HepG2 (cell line): ENCODE data around the gene APOC3. TPM values are rescaled to one million over a fixed set of nuclear protein-coding genes. Genes with fewer than 3 reads are reported as not detected.

Experiments
- CENPT ChIP-seq: sonication (generic); formaldehyde crosslinking; IDR thresholded peaks from 2 replicates; pipeline ENCODE4 v1.8.0; 2022; ENCODE audit warnings: low read depth, mild to moderate bottlenecking, moderate library complexity, missing genetic modification reagents
- FOSL2 ChIP-seq: sonication (generic); formaldehyde crosslinking; IDR thresholded peaks from 2 replicates; pipeline ENCODE4 v1.4.0; 2020; ENCODE audit warnings: missing genetic modification reagents
- HOXD1 ChIP-seq: sonication (generic); formaldehyde crosslinking; IDR thresholded peaks from 2 replicates; pipeline ENCODE4 v1.5.0; 2020; ENCODE audit warnings: missing genetic modification reagents
- MED8 ChIP-seq: sonication (generic); formaldehyde crosslinking; IDR thresholded peaks from 2 replicates; pipeline ENCODE4 v1.8.1; 2023; ENCODE audit warnings: mild to moderate bottlenecking, missing genetic modification reagents; ENCODE audit not compliant: insufficient replicate concordance
- RARA ChIP-seq: IDR thresholded peaks from 2 replicates; pipeline ENCODE4 v1.6.1; 2016; ENCODE audit warnings: missing genetic modification reagents, missing compliant biosample characterization
- SALL2 ChIP-seq: sonication (generic); formaldehyde crosslinking; IDR thresholded peaks from 2 replicates; pipeline ENCODE4 v1.8.1; 2023; ENCODE audit warnings: mild to moderate bottlenecking, missing genetic modification reagents, inconsistent platforms
- ZEB1 ChIP-seq: IDR thresholded peaks from 2 replicates; pipeline ENCODE4 v1.6.1; 2012; ENCODE audit warnings: mild to moderate bottlenecking, low read depth, inconsistent platforms; ENCODE audit not compliant: insufficient replicate concordance
- ZNF180 ChIP-seq: sonication (generic); formaldehyde crosslinking; IDR thresholded peaks from 2 replicates; pipeline ENCODE4 v1.4.0; 2020; ENCODE audit warnings: low read depth, missing genetic modification reagents, borderline replicate concordance
- ZNF230 ChIP-seq: sonication (generic); formaldehyde crosslinking; IDR thresholded peaks from 2 replicates; pipeline ENCODE4 v1.4.0; 2020; ENCODE audit warnings: mild to moderate bottlenecking, missing genetic modification reagents
- ZNF382 ChIP-seq: sonication (generic); formaldehyde crosslinking; IDR thresholded peaks from 2 replicates; pipeline ENCODE4 v1.5.0; 2020; ENCODE audit warnings: missing genetic modification reagents, mild to moderate bottlenecking, borderline replicate concordance
- ZNF790 ChIP-seq: sonication (generic); formaldehyde crosslinking; IDR thresholded peaks from 2 replicates; pipeline ENCODE4 v1.8.0; 2022; ENCODE audit warnings: missing genetic modification reagents, mild to moderate bottlenecking, borderline replicate concordance
- polyA plus RNA-seq, 8 experiments: library from polyadenylated mRNA; depleted of rRNA in 3 of 8; stranded (reverse) in 7 of 8; unstranded in 1 of 8; fragments of >200 nt; fragmentation: Illumina TruSeq in 4 of 8; extraction: Trizol in 4 of 8; gene quantifications; 2 replicates each; pipeline versions ENCODE4 v1.2.1 to v1.2.3, GENCODE V29; 2011 to 2016; ENCODE audit warnings: low read depth in 4 of 8, missing spikeins in 1 of 8, mixed read lengths in 1 of 8; ENCODE audit not compliant: insufficient read depth in 1 of 8
- total RNA-seq, 5 experiments: library from RNA; depleted of rRNA; stranded (reverse); fragments of >200 nt; fragmentation: Illumina TruSeq; extraction: Trizol; gene quantifications; 2 replicates each; pipeline ENCODE4 v1.2.3, GENCODE V29; 2016; ENCODE audit warnings: low read depth in 1 of 5
- TF ChIP-seq, protein P1 (sequence below): IDR thresholded peaks from 2 replicates; pipeline ENCODE4 v1.6.1; 2018; ENCODE audit warnings: missing genetic modification reagents
- TF ChIP-seq, protein P2 (sequence below): sonication (generic); formaldehyde crosslinking; IDR thresholded peaks from 2 replicates; pipeline ENCODE4 v1.5.1; 2020; ENCODE audit warnings: missing genetic modification reagents, mild to moderate bottlenecking, borderline replicate concordance
- TF ChIP-seq, protein P3 (sequence below): sonication (generic); formaldehyde crosslinking; IDR thresholded peaks from 2 replicates; pipeline ENCODE4 v1.8.1; 2023; ENCODE audit warnings: missing genetic modification reagents, inconsistent platforms, borderline replicate concordance
- TF ChIP-seq, protein P4 (sequence below): sonication (generic); formaldehyde crosslinking; IDR thresholded peaks from 2 replicates; pipeline ENCODE4 v1.5.1; 2020; ENCODE audit warnings: mild to moderate bottlenecking, missing genetic modification reagents, moderate library complexity
- TF ChIP-seq, protein P5 (sequence below): sonication (generic); formaldehyde crosslinking; IDR thresholded peaks from 2 replicates; pipeline ENCODE4 v1.8.1; 2022; ENCODE audit warnings: low read depth, mild to moderate bottlenecking, missing genetic modification reagents

The APOC3 gene
- total and polyA plus RNA-seq, 2 of the 13 experiments (the other 11 are each of a cell fraction or from before 2014, with no cell fraction given) = 314 to 687 TPM

DNA sequence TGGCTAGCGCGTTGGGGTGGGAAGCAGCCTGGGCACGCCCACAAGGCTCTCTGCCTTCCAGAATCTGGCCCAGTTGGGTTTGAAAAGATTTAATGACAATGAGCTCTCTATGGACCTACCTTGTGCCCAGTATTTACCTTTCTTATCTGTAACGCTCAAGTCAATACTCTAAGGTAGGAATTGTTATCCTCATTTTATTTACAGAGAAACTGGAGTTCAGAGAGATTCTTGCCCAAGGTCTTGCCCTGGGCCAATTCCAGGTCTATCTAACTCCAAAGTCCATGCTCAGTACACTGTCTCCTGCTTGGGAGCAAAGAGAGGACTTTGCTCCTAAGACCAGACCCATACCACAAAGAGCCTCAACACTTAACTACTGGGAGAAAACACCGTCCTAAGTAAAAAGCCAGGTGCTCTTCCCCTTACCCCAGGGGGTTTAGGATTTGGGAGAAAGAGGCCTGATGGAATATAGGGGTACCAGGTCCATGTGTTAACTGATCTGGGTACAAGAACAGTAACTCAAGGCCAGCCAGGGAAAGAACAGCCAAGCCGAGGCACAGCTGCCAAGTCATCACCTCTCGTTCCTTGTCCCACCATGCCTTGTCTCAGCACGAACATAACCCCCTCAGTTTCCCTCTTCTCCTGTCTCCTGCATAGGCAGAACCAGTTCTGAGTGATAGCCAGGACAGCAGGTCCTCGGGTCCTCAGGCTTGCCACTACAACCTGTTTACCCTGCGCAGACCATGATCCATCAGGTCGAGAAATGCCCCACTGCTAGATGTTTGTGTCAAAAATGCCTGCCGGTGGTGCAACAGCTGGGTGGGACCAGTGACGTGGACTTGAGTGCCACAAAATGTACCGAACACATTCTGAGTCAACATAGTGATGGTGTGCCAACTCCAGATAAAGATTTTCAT, 21.2 kb upstream of the APOC3 start (continued):
- TF ChIP-seq, protein P1, sequence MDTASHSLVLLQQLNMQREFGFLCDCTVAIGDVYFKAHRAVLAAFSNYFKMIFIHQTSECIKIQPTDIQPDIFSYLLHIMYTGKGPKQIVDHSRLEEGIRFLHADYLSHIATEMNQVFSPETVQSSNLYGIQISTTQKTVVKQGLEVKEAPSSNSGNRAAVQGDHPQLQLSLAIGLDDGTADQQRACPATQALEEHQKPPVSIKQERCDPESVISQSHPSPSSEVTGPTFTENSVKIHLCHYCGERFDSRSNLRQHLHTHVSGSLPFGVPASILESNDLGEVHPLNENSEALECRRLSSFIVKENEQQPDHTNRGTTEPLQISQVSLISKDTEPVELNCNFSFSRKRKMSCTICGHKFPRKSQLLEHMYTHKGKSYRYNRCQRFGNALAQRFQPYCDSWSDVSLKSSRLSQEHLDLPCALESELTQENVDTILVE (CRISPR knock-in tag) = peak; percentile 80; the same call in 1 of the 2 replicates
- TF ChIP-seq ZNF180 (CRISPR knock-in tag) = no peak
- TF ChIP-seq HOXD1 (CRISPR knock-in tag) = peak; percentile 68; the same call in 1 of the 2 replicates
- TF ChIP-seq, protein P2, sequence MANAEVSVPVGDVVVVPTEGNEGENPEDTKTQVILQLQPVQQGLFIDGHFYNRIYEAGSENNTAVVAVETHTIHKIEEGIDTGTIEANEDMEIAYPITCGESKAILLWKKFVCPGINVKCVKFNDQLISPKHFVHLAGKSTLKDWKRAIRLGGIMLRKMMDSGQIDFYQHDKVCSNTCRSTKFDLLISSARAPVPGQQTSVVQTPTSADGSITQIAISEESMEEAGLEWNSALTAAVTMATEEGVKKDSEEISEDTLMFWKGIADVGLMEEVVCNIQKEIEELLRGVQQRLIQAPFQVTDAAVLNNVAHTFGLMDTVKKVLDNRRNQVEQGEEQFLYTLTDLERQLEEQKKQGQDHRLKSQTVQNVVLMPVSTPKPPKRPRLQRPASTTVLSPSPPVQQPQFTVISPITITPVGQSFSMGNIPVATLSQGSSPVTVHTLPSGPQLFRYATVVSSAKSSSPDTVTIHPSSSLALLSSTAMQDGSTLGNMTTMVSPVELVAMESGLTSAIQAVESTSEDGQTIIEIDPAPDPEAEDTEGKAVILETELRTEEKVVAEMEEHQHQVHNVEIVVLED (CRISPR knock-in tag) = no peak; the same call in 1 of the 2 replicates
- no peak for TF ChIP-seq CENPT (CRISPR knock-in tag)
- TF ChIP-seq ZNF382 (CRISPR knock-in tag) = no peak
- TF ChIP-seq, protein P3, sequence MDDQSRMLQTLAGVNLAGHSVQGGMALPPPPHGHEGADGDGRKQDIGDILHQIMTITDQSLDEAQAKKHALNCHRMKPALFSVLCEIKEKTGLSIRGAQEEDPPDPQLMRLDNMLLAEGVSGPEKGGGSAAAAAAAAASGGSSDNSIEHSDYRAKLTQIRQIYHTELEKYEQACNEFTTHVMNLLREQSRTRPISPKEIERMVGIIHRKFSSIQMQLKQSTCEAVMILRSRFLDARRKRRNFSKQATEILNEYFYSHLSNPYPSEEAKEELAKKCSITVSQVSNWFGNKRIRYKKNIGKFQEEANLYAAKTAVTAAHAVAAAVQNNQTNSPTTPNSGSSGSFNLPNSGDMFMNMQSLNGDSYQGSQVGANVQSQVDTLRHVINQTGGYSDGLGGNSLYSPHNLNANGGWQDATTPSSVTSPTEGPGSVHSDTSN = no peak
- TF ChIP-seq, protein P4, sequence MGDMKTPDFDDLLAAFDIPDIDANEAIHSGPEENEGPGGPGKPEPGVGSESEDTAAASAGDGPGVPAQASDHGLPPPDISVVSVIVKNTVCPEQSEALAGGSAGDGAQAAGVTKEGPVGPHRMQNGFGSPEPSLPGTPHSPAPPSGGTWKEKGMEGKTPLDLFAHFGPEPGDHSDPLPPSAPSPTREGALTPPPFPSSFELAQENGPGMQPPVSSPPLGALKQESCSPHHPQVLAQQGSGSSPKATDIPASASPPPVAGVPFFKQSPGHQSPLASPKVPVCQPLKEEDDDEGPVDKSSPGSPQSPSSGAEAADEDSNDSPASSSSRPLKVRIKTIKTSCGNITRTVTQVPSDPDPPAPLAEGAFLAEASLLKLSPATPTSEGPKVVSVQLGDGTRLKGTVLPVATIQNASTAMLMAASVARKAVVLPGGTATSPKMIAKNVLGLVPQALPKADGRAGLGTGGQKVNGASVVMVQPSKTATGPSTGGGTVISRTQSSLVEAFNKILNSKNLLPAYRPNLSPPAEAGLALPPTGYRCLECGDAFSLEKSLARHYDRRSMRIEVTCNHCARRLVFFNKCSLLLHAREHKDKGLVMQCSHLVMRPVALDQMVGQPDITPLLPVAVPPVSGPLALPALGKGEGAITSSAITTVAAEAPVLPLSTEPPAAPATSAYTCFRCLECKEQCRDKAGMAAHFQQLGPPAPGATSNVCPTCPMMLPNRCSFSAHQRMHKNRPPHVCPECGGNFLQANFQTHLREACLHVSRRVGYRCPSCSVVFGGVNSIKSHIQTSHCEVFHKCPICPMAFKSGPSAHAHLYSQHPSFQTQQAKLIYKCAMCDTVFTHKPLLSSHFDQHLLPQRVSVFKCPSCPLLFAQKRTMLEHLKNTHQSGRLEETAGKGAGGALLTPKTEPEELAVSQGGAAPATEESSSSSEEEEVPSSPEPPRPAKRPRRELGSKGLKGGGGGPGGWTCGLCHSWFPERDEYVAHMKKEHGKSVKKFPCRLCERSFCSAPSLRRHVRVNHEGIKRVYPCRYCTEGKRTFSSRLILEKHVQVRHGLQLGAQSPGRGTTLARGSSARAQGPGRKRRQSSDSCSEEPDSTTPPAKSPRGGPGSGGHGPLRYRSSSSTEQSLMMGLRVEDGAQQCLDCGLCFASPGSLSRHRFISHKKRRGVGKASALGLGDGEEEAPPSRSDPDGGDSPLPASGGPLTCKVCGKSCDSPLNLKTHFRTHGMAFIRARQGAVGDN = peak; percentile 64
- TF ChIP-seq RARA (CRISPR knock-in tag) = peak; percentile 96
- peak; percentile 89 for TF ChIP-seq MED8 (CRISPR knock-in tag)
- 0 out of 2 replicates have a peak, but pooled peaks have one; percentile 19 for TF ChIP-seq SALL2 (CRISPR knock-in tag)
- peak; percentile 84 for TF ChIP-seq ZNF230 (CRISPR knock-in tag)
- peak; percentile 80 for TF ChIP-seq FOSL2 (CRISPR knock-in tag)
- TF ChIP-seq, protein P5, sequence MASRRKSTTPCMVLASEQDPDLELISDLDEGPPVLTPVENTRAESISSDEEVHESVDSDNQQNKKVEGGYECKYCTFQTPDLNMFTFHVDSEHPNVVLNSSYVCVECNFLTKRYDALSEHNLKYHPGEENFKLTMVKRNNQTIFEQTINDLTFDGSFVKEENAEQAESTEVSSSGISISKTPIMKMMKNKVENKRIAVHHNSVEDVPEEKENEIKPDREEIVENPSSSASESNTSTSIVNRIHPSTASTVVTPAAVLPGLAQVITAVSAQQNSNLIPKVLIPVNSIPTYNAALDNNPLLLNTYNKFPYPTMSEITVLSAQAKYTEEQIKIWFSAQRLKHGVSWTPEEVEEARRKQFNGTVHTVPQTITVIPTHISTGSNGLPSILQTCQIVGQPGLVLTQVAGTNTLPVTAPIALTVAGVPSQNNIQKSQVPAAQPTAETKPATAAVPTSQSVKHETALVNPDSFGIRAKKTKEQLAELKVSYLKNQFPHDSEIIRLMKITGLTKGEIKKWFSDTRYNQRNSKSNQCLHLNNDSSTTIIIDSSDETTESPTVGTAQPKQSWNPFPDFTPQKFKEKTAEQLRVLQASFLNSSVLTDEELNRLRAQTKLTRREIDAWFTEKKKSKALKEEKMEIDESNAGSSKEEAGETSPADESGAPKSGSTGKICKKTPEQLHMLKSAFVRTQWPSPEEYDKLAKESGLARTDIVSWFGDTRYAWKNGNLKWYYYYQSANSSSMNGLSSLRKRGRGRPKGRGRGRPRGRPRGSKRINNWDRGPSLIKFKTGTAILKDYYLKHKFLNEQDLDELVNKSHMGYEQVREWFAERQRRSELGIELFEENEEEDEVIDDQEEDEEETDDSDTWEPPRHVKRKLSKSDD (CRISPR knock-in tag) = no peak
- no peak for TF ChIP-seq ZNF790 (CRISPR knock-in tag)
- TF ChIP-seq ZEB1 = peak; percentile 91
